Activated CD4-positive, alpha-beta T cell treated with anti-CD3 and anti-CD28 coated beads, Interleukin-2, Interleukin-6, amounts not matched to agents 100 ng/mL and 50 ng/mL, durations not matched to agents 16 hours and 8 hours (primary cell): ENCODE measurements around the gene MPL.

Experiments
- DNase-seq: peaks from one replicate; pipeline ENCODE4 v3.0.0-alpha.2; 2020

The MPL gene

GRCh38 chr1:43327549-43328292, 9.9 kb upstream of the MPL start:
- DNase-seq, result no peak

GRCh38 chr1:43329995-43330751, 7.4 kb upstream of the MPL start:
- peak; percentile 36 for DNase-seq

GRCh38 chr1:43331688-43332087, 5.9 kb upstream of the MPL start:
- DNase-seq, result no peak

GRCh38 chr1:43334453-43335205, 3.0 kb upstream of the MPL start:
- DNase-seq, result no peak

- DNase-seq, result no peak
Measured at GRCh38 chr1:43338001-43338400, 383 bp downstream of the MPL start.

- no peak for DNase-seq
Measured at GRCh38 chr1:43339584-43340232, 2.1 kb downstream of the MPL start.

GRCh38 chr1:43340559-43340958, 2.9 kb downstream of the MPL start:
- no peak for DNase-seq

GRCh38 chr1:43344267-43344850, 6.7 kb downstream of the MPL start:
- DNase-seq, result no peak

GRCh38 chr1:43345120-43345519, 7.5 kb downstream of the MPL start:
- DNase-seq, result no peak

GRCh38 chr1:43346636-43347035, 9.0 kb downstream of the MPL start:
- DNase-seq, result no peak

GRCh38 chr1:43348343-43348808, 10.8 kb downstream of the MPL start:
- DNase-seq, result no peak

- DNase-seq, result peak; percentile 54
Measured at GRCh38 chr1:43348809-43349593, 11.4 kb downstream of the MPL start.

GRCh38 chr1:43349594-43350306, 12.1 kb downstream of the MPL start:
- no peak for DNase-seq

GRCh38 chr1:43350976-43351375, 13.4 kb downstream of the MPL start:
- DNase-seq, result no peak

- no peak for DNase-seq
Measured at GRCh38 chr1:43351421-43352350, 14.1 kb downstream of the MPL start.

- DNase-seq, result no peak
Measured at GRCh38 chr1:43352351-43352705, 14.7 kb downstream of the MPL start.

- DNase-seq, result no peak
Measured at GRCh38 chr1:43352881-43353280, 15.3 kb downstream of the MPL start.

GRCh38 chr1:43354471-43354870, 16.9 kb downstream of the MPL start:
- no peak for DNase-seq

GRCh38 chr1:43354936-43355335, 17.3 kb downstream of the MPL start:
- no peak for DNase-seq

- DNase-seq, result no peak
Measured at GRCh38 chr1:43357251-43357650, 19.6 kb downstream of the MPL start.
